SIG-M5 (cell line): Measurements from ENCODE around the gene PTRHD1.

Source experiments
- DNase-seq: peaks from one replicate; lab custom pipeline; 2025; lab: John Stamatoyannopoulos, UW

PTRHD1 gene

DNA sequence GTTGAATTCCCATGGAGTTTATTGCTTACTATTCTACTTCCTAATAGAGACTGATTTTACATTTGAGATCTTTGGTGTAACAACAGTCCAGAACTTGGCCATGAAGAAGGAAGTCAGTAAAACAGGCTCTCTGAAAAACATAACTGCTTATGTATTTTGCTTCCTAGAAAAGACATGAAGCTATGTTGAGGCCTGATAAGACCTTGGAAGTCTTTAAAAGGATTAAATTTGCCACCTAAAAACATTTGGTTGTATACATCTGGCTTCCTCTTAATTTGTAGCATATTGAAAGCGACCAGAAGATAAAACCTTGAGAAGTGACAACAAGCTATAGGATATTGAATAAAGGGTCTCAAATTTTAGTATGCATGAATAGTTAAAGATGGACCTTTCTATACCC lies 36.4 kb downstream of the PTRHD1 start:
- no peak for DNase-seq

DNA sequence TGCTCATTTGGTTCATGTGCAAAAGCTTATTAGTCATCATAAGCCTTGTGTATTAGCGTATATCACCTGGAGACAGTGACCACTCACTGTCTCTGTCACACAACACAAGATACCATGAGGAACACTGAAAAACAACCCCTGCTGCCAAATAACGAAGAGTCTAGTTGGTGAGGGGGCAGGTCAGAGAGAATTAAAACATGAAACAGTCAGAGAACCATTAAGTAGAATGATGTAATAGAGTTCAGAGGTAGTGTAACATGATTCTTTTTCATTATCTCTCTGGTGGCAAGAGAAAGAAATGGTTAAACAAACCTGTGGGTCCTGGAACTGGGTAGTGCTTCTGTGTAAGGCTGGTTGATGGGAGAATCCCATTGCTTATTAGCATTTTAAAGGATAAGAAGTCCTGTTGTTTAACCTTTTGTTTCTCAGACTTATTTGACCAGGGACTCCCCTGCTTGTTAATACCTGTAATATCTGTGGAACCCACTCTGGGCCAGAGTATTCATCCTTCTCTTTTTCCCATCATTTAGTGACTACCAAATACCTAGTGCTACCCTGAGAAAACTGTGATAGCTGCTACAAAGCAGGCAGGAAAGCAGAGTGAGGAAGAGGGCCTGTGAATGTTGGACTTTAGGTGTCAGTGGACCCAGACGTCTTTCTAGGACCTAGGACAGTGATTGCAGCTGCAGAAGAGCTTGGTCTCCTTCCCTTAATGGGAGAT lies 38.0 kb downstream of the PTRHD1 start:
- DNase-seq, result no peak

DNA sequence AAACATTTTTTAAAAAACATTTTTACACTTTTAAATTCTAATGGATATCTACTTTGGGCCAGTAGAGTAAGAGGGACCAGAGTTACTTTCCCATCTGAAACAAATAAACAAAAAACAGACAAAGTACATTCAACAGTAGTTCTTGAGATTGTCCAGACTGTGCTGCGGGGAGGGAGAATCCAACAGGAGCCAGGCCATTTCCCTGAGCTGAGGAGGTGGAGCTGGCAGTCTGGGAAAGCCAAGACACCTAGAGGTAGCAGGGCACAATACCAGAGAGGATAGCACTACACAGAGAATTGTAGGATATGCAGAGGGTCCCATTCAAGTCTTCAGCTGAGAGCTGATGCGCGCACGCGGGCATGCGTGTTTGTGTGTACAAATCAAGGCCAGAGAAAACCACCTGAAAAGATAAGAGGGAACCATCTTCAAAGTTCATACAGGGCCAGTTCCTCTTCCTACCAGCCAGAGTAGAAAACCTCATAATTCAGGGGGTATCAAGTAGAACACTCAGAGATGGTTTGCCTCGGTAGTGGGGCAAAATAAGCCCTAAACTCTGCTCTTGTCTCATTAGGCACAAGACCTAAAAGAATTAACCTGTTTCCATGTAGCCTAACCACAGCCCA lies 44.0 kb downstream of the PTRHD1 start:
- no peak for DNase-seq

DNA sequence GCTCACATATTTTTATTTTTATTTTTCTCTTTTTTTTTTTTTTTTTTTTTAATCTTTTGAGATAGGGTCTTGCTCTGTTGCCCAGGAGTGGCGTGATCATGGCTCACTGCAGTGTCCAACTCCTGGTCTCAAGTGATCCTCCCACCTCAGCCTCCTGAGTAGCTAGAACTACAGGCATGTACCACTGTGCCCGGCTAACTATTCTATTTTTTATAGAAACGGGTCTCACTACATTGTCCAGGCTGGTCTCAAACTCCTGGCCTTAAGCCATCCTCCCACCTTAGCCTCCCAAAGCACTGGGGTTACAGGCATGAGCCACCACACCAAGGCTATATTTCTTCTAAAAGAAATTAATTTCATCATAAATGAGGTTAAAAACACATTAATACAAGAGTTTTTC lies 45.9 kb downstream of the PTRHD1 start:
- no peak for DNase-seq

DNA sequence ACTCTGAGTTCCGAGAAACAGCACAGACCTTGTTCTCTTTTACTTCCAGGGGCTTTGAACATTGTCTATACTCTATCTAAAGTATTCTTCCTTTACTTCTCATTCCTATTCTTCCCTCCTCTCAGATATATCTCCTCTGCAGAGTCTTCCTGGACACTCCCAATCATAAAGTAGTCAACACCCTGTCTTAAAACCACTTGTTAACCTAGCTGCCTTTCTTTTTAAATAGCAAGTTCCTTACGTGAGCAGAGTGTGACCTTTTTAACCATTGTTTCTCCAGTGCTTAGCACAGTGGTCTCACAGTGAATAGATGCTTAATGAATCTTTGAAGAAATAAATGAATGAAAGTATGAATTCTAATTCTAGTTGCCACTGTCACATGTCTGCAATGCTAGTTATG lies 47.4 kb downstream of the PTRHD1 start:
- DNase-seq, result no peak

DNA sequence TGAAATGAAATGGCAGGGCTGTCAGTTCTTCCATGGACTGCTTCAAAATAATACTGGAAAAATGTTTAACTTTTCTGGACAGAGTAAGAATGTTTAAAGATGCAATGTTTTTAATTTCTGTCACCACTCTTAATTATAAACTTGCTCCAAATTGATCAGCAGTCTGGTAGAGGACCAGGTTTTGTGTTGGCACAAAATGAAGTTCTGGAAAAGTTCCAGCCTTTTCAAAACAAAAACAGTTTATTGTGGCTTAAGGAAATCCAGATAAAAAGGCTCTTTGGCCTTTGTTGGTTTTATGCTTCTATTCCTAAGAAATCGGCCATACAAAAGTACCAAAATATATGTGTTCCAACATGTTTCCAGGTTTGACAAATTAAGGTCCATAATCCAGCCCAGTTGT lies 48.8 kb downstream of the PTRHD1 start:
- DNase-seq, result no peak

DNA sequence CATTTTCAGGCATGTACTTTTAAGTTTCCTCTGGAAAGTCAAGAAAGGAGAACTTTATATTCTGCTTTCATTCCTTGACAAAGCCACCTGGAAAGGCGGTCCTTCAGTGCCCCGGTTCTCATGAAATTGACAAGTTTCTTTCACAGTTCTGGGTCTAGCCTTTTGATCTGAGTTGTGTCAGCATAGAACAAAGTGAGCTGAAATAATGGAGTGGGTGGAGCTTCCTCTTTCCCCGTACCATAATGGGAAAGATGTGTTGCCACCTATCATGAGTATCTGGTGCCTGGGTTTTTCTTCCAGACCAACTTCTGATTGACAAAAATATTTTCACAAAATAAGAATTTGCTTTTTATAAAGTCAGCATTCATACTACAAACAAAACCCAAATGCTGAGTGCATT lies 49.3 kb downstream of the PTRHD1 start:
- no peak for DNase-seq

DNA sequence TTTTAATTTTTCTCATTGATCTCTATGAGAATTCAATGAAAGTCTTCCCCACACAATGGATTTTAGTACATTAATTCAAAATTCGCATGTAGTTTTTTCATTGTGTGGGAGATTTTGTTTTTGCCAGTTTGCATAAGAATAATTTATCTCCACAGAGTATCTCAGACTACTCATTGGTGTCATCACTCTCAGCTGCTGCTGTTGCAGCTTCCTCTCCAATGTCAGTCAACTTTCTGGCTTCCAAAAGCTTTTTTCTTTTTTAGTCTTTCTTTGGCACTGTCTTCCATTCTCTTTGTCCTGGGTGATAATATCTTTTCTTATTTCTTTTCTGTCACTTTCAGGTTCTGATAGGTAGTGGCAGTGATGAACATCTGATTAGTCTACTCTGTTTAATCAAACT lies 50.5 kb downstream of the PTRHD1 start:
- no peak for DNase-seq

DNA sequence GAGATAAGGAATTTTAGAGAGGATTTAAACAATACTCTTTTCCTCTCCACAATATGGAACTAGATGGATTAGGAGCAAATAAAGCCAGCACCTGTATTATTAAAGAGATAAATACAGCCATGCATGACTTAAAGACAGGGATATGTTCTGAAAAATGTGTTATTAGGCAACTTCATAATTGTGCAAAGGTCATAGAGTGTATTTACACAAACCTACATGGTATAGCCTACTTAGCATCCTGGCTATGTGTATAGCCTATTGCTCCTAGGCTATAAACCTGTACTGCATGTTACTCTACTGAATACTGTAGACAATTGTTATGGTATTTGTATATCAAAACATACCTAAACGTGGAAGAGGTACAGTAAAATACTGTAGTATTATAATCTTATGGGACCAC lies 53.0 kb downstream of the PTRHD1 start:
- DNase-seq, result no peak
